ENCODE data around the gene DISP3. TPM values are rescaled to one million over a fixed set of nuclear protein-coding genes. Genes with fewer than 3 reads are reported as not detected.

Gene DISP3
- total RNA-seq, 1 experiment from 2014 or later: 1.1 TPM

- no peak for DNase-seq (ENCODE audit: low read depth, low spot score)
- Histone ChIP-seq H3K27me3 (ENCODE audit: control insufficient read depth, insufficient read depth, low read length) (no peaks in the 10 kb centered on the region), H3K9me3 (ENCODE audit: control insufficient read depth, insufficient read depth, low read depth, low read length) (no peaks in the 10 kb centered on the region), H3K4me1 (ENCODE audit: control insufficient read depth, insufficient read depth, low read length) (no peaks in the 10 kb centered on the region), H3K27ac (ENCODE audit: low read length) (no peak overlapping the region), H3K4me3 (ENCODE audit: low read depth in 2 of 2, low read length in 2 of 2) (no peak overlapping the region), H3K36me3 (ENCODE audit: control insufficient read depth, insufficient read depth, low read length) (no peaks in the 10 kb centered on the region)
- ChIA-PET POLR2A (no interaction called here), CTCF (no interaction called here)
- ATAC-seq: no peak
- intact Hi-C loops (cut with micrococcal nuclease; ENCODE audit: unreplicated experiment) (no loop called here), in situ Hi-C loops (cut with HindIII; ENCODE audit: low pct_unique_long_range_greater_than_20kb, low sequenced_read_pairs) (no loop called here)
- BruUV-seq (replicated peaks): no TSS peak
- TF ChIP-seq REST (IDR thresholded peaks at IDR 0.05; ENCODE audit: insufficient read depth in 1 of 2, low read depth in 2 of 2, low read length in 1 of 2) (no peak), CTCF (IDR thresholded peaks at IDR 0.05) (no peak), SIN3A (IDR thresholded peaks at IDR 0.05; ENCODE audit: borderline replicate concordance, insufficient read depth, low read depth, low read length) (no peak), TCF7L2 (IDR thresholded peaks at IDR 0.05; ENCODE audit: low read depth, low read length) (no peak), POLR2AphosphoS5 (IDR thresholded peaks at IDR 0.05; ENCODE audit: low read depth, low read length) (no peak)
Measured at GRCh38 chr1:11521582-11522399, 42.8 kb downstream of the DISP3 start.

GRCh38 chr1:11522400-11523235 lies 43.7 kb downstream of the DISP3 start:
- no peaks in the 10 kb centered on the region for H3K36me3 ChIP-seq (ENCODE audit: control insufficient read depth, insufficient read depth, low read length)
- intact Hi-C loops (cut with micrococcal nuclease; ENCODE audit: unreplicated experiment) (no loop called here), in situ Hi-C loops (cut with HindIII; ENCODE audit: low pct_unique_long_range_greater_than_20kb, low sequenced_read_pairs) (no loop called here)
- ChIA-PET POLR2A (no interaction called here), CTCF (no interaction called here)
- H3K27ac ChIP-seq (ENCODE audit: low read length): no peak overlapping the region
- H3K27me3 ChIP-seq (ENCODE audit: control insufficient read depth, insufficient read depth, low read length): no peaks in the 10 kb centered on the region
- no peak overlapping the region for H3K4me3 ChIP-seq (ENCODE audit: low read depth in 2 of 2, low read length in 2 of 2)
- ATAC-seq (no peak), DNase-seq (ENCODE audit: low read depth, low spot score) (no peak)
- no peak for TF ChIP-seq POLR2AphosphoS5 (IDR thresholded peaks at IDR 0.05; ENCODE audit: low read depth, low read length)
- TF ChIP-seq TCF7L2 (IDR thresholded peaks at IDR 0.05; ENCODE audit: low read depth, low read length): no peak
- no peak for TF ChIP-seq CTCF (IDR thresholded peaks at IDR 0.05)
- TF ChIP-seq SIN3A (IDR thresholded peaks at IDR 0.05; ENCODE audit: borderline replicate concordance, insufficient read depth, low read depth, low read length): no peak
- no peak for TF ChIP-seq REST (IDR thresholded peaks at IDR 0.05; ENCODE audit: insufficient read depth in 1 of 2, low read depth in 2 of 2, low read length in 1 of 2)
- no peaks in the 10 kb centered on the region for H3K4me1 ChIP-seq (ENCODE audit: control insufficient read depth, insufficient read depth, low read length)
- no TSS peak for BruUV-seq (replicated peaks)
- H3K9me3 ChIP-seq (ENCODE audit: control insufficient read depth, insufficient read depth, low read depth, low read length): no peaks in the 10 kb centered on the region
